ENCODE results near the gene RERE.

Gene RERE

GRCh38 chr1:8337776-8338525 lies 479.5 kb downstream of the RERE start:
- DNase-seq, result no peak

GRCh38 chr1:8335246-8335645 lies 482.2 kb downstream of the RERE start:
- no peak for DNase-seq

- no peak for DNase-seq
These were observed 483.2 kb downstream of the RERE start for GRCh38 chr1:8334106-8334851.

- DNase-seq, result no peak
These were observed 484.0 kb downstream of the RERE start for GRCh38 chr1:8333246-8333987.

- DNase-seq, result no peak
These were observed 484.6 kb downstream of the RERE start for GRCh38 chr1:8332806-8333205.

GRCh38 chr1:8330271-8331125 lies 486.9 kb downstream of the RERE start:
- no peak for DNase-seq

- no peak for DNase-seq
These were observed 487.6 kb downstream of the RERE start for GRCh38 chr1:8329858-8330257.

GRCh38 chr1:8329439-8329838 lies 488.0 kb downstream of the RERE start:
- DNase-seq, result no peak

GRCh38 chr1:8328271-8328670 lies 489.2 kb downstream of the RERE start:
- no peak for DNase-seq

GRCh38 chr1:8326265-8326664 lies 491.2 kb downstream of the RERE start:
- DNase-seq, result no peak

GRCh38 chr1:8325771-8326170 lies 491.7 kb downstream of the RERE start:
- DNase-seq, result no peak

GRCh38 chr1:8324176-8324810 lies 493.1 kb downstream of the RERE start:
- no peak for DNase-seq

- DNase-seq, result no peak
These were observed 493.7 kb downstream of the RERE start for GRCh38 chr1:8323706-8324105.

- no peak for DNase-seq
These were observed 495.8 kb downstream of the RERE start for GRCh38 chr1:8321612-8322011.

- no peak for DNase-seq
These were observed 499.0 kb downstream of the RERE start for GRCh38 chr1:8318436-8318835.

GRCh38 chr1:8317647-8318381 lies 499.6 kb downstream of the RERE start, which contains the start of gene SLC45A1:
SLC45A1 (plus strand) TSS chr1:8318114; CDS start chr1:8324330, 6,216 bp downstream.
- peak; percentile 77 for DNase-seq

- no peak for DNase-seq
These were observed 501.6 kb downstream of the RERE start for GRCh38 chr1:8315573-8316475.

- DNase-seq, result peak; percentile 48
These were observed 502.8 kb downstream of the RERE start for GRCh38 chr1:8314346-8315280.

GRCh38 chr1:8313231-8313630 lies 504.2 kb downstream of the RERE start:
- DNase-seq, result no peak
